Stimulated activated naive CD4-positive, alpha-beta T cell treated with Interleukin-2 at 50 U/mL for 16 hours (primary cell): ENCODE measurements around the gene ZNF3.

ENCODE experiments used
- DNase-seq: peaks from one replicate; lab custom pipeline; 2025; lab: John Stamatoyannopoulos, UW

Gene ZNF3

DNA sequence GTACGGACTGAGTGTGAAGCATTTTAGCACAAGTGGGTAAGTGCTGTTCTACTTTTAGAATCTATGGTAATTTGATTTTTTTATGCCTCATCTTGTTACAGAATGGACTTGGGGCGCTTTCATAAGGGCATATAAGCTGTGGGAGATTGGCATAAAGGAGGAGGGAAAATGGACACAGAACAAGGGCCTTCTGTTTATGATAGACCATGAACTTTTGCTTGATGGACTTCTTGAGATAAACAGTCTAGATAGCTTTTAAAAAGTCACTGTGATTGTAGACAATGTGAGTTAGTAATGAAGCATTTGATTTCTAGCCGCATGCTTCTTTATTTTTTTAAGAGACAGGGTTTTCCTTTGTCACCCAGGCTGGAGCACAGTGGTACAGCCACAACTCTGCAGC is 29.9 kb downstream of the ZNF3 start:
- DNase-seq, result no peak

DNA sequence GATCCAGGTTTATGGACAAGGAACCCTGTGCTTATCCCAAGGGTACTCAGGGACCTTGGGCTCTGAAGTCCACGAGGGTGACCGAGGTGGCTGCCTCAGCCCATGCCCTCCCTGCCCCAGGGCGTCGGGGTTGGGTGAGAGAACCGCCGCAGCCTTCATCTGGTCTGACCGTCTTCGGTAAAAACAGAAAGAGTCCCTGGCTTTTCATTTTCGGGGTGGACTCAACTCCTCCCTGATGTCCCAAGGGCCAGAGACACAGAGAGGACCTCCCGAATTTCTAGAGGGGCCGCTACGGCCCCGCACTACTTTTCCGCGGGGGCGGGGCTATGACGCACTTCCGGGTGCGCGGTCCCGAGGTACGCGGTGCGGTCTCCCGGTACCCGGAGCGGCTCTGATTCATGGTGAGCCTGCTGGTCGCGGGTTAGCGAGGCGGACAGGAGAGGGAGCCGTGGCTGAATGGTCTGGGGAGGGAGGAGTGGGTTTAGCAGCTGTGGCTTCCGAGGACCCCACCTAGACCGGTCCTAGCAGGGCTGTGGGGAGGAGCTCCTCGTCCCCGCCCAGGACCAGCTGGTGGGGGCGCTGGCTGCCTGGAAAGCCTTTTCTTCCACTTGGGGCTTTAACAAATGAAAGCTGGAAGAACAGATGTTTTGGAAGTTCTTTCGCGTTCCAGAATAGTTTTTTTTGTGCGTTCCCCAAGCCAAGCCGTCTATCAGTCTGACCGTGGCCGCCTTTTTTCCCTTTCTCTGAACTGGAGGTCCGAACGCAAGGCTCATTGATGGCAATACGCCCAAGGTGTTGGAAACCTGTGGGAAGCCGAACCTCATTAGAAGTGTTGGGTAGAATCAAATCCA is 31.9 kb downstream of the ZNF3 start, which contains the start of gene ZSCAN21:
TSS of gene ZSCAN21 (plus strand) at position 334 of the 851 bp plus-strand sequence. CDS start 7,233 bp downstream, outside the sequence.
- DNase-seq, result peak; percentile 77

DNA sequence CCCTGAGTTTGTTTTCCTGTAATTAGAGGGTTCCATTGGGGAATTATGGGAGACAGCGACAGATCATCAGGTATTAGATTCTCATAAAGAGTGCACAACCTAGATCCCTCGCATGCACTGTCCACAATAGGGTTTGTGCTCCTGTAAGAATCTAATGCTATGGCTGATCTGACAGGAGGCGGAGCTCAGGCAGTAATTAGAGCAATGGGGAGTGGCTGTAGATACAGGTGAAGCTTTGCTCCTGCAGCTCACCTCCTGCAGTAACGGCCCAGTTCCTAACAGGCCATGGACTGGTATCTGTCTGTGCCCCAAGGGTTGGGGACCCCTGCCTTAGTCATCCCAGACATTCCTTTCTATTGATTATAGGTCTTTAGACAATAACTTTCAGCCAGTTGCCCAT is 32.8 kb downstream of the ZNF3 start:
- DNase-seq, result no peak

DNA sequence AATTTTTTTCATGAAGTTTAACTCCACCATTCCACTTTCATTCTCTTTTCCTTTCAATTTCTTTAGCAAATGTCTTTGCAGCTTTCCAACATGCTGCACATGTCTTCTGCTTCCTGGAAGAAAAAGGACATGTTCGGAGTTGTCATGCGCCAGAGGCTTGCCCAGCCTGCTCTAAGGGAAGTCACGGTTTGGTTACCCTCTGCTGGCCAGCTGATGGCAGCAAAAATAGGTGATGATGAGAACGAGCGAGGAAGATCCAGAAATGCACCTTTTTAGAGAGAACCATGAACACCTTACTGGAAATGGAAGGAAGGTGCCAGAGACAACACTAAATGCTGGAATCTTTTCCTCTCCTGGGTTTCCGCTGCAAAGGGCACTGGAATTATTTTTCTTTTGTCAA is 36.8 kb downstream of the ZNF3 start:
- DNase-seq, result no peak

DNA sequence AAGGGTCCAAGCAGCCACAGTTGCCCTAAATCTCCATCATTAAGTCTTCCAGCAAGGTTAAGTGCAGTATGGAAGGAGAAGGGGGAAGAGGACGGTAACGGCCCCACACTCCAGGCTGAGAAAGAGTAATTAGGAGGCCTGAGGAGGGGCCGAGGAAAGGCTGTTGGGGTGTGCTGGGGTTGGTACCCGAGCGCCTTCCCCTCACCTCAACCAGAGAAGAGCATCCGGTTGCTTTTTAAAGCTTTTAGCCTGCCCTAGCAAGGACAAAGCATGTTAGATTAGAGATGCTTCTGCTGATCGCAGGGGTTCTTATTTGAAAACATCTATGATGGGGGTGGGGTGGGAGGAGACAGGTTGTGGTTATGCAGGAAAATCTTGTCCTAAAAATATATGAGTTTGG is 40.9 kb downstream of the ZNF3 start:
- DNase-seq, result no peak

DNA sequence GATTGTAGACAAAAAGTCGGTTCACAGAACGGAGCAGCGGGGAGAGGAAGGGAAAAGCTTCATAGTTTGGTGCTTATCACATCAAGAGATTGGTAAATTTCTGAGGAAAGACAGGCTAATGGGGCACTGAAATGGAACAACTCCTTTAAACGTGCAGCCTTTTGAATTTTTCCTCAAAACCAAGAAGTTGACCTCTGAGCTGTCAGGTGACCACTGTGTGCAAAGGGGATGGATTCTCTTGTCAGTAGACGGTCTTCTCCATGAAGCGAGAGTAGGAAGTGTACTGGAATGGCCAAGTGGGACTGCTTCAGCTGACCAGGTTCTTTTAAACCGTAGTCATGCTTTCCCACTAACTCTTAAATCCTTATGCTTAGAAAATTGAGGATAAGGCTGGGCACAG is 43.2 kb downstream of the ZNF3 start:
- no peak for DNase-seq

DNA sequence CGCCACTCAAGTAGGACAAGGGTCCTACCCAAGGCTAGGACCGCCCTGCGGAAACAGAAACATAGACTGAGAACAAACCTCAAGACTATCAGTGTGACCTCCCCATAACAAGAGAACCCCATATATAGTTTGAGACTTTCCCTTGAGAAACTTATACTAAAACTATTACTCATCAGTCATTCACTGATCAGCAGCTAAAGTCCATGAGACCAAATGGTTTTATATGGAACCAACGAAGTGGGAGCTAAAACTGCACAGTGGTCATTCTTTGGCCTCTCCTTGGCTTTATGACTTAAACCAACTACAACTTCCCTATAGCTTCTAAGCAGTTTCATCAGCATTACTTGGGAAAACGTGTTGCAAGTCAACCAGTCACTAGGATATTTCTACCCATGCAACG is 45.6 kb downstream of the ZNF3 start:
- no peak for DNase-seq

DNA sequence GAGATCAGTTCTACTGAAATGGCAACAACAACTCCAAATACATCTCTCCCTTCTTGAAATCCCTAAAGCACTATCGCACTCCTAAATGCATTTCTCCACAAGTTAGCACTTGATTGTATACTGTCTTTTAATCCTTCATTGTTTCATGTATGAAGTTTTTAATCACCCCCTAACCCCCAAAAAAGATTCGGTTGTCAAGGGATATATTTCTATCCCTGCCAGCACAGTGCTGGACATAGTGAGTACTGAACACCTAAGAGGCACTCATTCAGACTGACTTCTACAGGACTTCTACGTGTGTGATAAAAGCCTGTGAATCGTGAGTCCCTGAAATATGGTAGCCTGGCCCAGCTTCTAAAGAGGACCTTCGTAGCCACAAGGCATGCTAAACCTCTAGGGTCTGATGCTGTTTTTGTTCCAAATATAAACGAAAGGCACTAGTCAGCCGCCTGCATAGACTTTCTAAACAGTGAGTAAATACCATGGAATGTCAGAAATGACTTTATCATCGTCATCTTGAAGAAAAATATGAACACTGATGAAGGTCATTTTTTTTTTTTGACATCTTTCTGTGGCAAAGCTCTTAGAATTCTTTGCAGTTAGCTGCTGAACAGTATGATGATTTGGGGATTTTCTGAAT is 46.5 kb downstream of the ZNF3 start:
- no peak for DNase-seq

DNA sequence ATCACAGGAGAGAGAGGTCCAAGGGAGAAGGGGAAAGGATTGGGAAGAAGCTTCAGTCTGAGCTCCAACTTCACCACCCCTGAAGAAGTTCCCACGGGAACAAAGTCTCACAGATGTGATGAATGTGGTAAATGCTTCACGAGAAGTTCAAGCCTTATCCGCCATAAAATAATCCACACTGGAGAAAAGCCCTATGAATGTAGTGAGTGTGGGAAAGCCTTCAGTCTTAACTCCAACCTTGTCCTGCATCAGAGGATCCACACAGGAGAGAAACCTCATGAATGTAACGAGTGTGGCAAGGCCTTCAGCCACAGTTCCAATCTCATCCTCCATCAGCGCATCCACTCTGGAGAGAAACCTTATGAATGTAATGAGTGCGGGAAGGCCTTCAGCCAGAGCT is 48.0 kb downstream of the ZNF3 start:
- no peak for DNase-seq

DNA sequence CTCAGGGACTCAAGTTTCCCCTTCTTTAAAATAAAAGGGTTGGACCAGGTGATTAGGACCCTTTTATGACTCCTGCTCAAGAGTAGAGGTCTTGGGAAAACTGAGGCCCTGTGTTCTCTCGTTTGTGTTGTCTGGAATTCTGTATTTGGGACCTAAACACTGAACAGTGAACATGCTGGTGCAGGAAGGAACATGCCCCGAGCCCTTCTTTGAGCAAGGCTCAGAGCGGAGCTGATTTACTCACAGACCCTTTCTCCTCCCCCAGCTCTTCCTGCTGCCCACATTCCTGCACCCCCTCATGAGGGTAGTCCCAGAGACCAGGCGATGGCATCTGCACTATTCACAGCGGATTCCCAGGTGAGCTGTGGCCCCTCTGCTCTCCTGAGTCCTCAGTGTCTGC is 51.9 kb downstream of the ZNF3 start:
- DNase-seq, result no peak

DNA sequence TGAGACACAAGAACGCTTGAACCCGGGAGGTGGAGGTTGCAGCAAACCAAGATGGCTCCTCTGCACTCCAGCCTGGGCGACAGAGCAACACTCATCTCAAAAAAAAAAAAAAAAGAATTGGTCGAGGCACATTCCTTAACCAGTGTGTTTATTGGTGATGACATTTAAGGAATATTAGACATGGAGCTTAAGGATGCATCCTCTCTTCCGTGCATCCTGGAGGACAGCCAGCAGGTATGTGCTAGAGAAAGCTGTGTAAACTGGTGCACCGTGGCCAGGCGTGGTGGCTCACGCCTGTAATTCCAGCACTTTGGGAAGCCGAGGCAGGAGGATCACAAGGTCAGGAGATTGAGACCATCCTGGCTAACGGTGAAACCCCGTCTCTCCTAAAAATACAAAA is 54.3 kb downstream of the ZNF3 start:
- no peak for DNase-seq

DNA sequence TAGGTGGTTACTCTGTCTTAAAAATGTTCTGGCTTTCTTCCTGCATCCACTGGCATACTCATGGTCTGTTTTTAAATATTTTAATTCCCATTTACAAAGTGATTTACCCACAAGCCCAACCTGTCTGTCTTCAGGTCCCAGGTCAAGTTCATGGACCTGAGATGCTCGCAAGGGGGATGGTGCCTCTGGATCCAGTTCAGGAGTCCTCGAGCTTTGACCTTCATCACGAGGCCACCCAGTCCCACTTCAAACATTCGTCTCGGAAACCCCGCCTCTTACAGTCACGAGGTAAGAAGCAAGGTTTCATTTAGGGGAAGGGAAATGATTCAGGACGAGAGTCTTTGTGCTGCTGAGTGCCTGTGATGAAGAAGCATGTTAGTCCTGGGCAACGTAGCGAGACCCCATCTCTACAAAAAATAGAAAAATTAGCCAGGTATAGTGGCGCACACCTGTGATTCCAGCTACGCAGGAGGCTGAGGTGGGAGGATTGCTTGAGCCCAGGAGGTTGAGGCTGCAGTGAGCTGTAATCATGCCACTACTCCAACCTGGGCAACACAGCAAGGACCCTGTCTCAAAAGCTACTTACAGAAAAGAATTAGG is 57.4 kb downstream of the ZNF3 start:
- no peak for DNase-seq

DNA sequence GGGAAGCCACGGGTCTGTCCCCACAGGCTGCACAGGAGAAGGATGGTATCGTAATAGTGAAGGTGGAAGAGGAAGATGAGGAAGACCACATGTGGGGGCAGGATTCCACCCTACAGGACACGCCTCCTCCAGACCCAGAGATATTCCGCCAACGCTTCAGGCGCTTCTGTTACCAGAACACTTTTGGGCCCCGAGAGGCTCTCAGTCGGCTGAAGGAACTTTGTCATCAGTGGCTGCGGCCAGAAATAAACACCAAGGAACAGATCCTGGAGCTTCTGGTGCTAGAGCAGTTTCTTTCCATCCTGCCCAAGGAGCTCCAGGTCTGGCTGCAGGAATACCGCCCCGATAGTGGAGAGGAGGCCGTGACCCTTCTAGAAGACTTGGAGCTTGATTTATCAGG is 58.0 kb downstream of the ZNF3 start:
- no peak for DNase-seq

DNA sequence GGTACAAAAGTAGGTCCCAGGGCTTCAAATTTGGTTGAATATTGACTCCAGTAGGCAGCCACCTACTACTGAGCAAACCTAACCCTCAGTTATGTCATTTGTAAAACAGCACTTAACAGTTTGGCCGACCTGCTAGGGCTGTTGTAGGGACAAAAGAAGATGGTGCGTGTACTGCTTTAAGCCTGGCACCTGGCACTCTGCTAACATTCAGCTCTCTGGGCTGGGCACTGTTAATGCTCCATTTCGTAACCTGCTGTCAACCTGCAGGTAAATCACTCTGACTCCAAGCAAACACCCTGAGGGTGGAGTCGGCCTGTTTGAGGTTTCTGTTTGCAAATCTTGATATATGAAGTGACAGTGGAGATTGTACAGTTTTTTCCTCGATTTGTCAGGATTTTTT is 58.9 kb downstream of the ZNF3 start:
- DNase-seq, result no peak

DNA sequence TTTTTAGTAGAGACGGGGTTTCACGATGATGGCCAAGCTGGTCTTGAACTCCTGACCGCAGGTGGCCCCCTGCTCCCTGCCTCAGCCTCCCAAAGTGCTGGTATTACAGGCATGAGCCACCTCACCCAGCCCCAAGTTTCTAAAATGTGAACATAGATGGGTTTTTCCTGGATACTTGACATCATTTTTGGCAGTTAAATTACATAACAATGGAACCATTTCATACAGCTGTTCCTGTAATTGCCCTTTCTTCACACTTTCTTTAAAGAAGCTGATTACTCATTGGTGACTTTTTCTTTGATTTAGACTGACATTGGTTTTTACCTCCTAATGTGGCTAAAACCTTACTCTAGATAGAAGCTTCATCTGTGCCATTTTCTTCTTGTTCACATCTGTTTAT is 60.2 kb downstream of the ZNF3 start:
- DNase-seq, result no peak
